ENCODE measurements around the gene BMP5.

- TF ChIP-seq, protein P1, sequence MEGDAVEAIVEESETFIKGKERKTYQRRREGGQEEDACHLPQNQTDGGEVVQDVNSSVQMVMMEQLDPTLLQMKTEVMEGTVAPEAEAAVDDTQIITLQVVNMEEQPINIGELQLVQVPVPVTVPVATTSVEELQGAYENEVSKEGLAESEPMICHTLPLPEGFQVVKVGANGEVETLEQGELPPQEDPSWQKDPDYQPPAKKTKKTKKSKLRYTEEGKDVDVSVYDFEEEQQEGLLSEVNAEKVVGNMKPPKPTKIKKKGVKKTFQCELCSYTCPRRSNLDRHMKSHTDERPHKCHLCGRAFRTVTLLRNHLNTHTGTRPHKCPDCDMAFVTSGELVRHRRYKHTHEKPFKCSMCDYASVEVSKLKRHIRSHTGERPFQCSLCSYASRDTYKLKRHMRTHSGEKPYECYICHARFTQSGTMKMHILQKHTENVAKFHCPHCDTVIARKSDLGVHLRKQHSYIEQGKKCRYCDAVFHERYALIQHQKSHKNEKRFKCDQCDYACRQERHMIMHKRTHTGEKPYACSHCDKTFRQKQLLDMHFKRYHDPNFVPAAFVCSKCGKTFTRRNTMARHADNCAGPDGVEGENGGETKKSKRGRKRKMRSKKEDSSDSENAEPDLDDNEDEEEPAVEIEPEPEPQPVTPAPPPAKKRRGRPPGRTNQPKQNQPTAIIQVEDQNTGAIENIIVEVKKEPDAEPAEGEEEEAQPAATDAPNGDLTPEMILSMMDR (IDR thresholded peaks at IDR 0.05; ENCODE audit: extremely low read depth in 1 of 2, insufficient read depth in 1 of 2, low read depth in 1 of 2, low read length in 2 of 2): no peak
- TF ChIP-seq EZH2 (IDR thresholded peaks at IDR 0.05; ENCODE audit: borderline replicate concordance, low read depth, low read length, severe bottlenecking) (no peak), JUN (IDR thresholded peaks at IDR 0.05; ENCODE audit: borderline replicate concordance, insufficient read depth, insufficient read length, low read depth) (no peak)
These were observed 17.5 kb upstream of the BMP5 start for GRCh38 chr6:55892749-55893357.

Data from endothelial cell of umbilical vein (primary cell).